IMR-90 (cell line): ENCODE results near the gene MYBPC3. TPM values are rescaled to one million over a fixed set of nuclear protein-coding genes. Genes with fewer than 3 reads are reported as not detected.

Experiments
- ATAC-seq: fragments of 200-7000 bp; cut with Tn5 transposase; 2 replicates; pipeline ENCODE4 v1.9.1; 2020; ENCODE audit warnings: low read depth, mild to moderate bottlenecking, moderate library complexity
- BruUV-seq: library from RNA; stranded (reverse); fragments of 400-500 nt; replicated peaks from 2 replicates; lab custom pipeline; 2021; lab: Mats Ljungman, UMichigan
- CTCF ChIA-PET: fragments of 300-600 bp; formaldehyde crosslinking; extraction: SDS; loops from one replicate; lab custom pipeline; 2021; ENCODE audit warnings: antibody characterized with exemption; lab: Yijun Ruan, JAX
- POLR2A ChIA-PET: fragments of 300-600 bp; sonication (Branson Sonifier 250); formaldehyde crosslinking; loops from one replicate; lab custom pipeline; 2022; ENCODE audit warnings: antibody characterized with exemption; ENCODE audit not compliant: unreplicated experiment; lab: Charles Lee
- DNase-seq: peaks from one replicate; pipeline ENCODE4 v3.0.0; 2013
- H2AFZ ChIP-seq: replicated peaks from 2 replicates; pipeline ENCODE3; 2013; ENCODE audit warnings: low read length, mild to moderate bottlenecking; ENCODE audit not compliant: poor library complexity
- H2AK5ac ChIP-seq: 2 replicates; pipeline ENCODE4 v1.6.1; 2013; ENCODE audit warnings: low read depth, low read length, inconsistent platforms
- H2AK9ac ChIP-seq: replicated peaks from 2 replicates; pipeline ENCODE3; 2013; ENCODE audit warnings: mild to moderate bottlenecking, low read depth, low read length, moderate library complexity; ENCODE audit not compliant: poor library complexity
- H2BK120ac ChIP-seq: 2 replicates; pipeline ENCODE4 v1.6.1; 2013; ENCODE audit warnings: low read depth, low read length, inconsistent platforms
- H2BK15ac ChIP-seq: 3 replicates; pipeline ENCODE4 v1.6.1; 2013; ENCODE audit warnings: low read depth, low read length, inconsistent platforms
- H2BK20ac ChIP-seq: 2 replicates; pipeline ENCODE4 v1.6.1; 2013; ENCODE audit warnings: low read depth, mild to moderate bottlenecking, inconsistent platforms, low read length, moderate library complexity
- H2BK5ac ChIP-seq: 2 replicates; pipeline ENCODE4 v1.6.1; 2013; ENCODE audit warnings: mild to moderate bottlenecking, low read depth, low read length, inconsistent platforms; ENCODE audit not compliant: poor library complexity, severe bottlenecking
- H3K14ac ChIP-seq: replicated peaks from 2 replicates; pipeline ENCODE4 v1.6.1; 2013; ENCODE audit warnings: low read depth, low read length, inconsistent platforms
- H3K18ac ChIP-seq: 2 replicates; pipeline ENCODE4 v1.6.1; 2013; ENCODE audit warnings: low read depth, low read length, control low read depth
- H3K23ac ChIP-seq: 2 replicates; pipeline ENCODE4 v1.6.1; 2013; ENCODE audit warnings: low read depth, low read length, inconsistent platforms
- H3K27ac ChIP-seq: 2 replicates; pipeline ENCODE4 v1.5.1; 2013; ENCODE audit warnings: mild to moderate bottlenecking, control low read depth, low read length; ENCODE audit not compliant: insufficient read depth
- H3K27me3 ChIP-seq: 2 replicates; pipeline ENCODE4 v1.6.1; 2013; ENCODE audit warnings: low read length; ENCODE audit not compliant: control insufficient read depth, insufficient read depth
- H3K36me3 ChIP-seq: 2 replicates; pipeline ENCODE4 v1.6.1; 2013; ENCODE audit warnings: low read length, mixed read lengths; ENCODE audit not compliant: control insufficient read depth, insufficient read depth
- H3K4ac ChIP-seq: 2 replicates; pipeline ENCODE4 v1.6.1; 2013; ENCODE audit warnings: low read depth, low read length, inconsistent platforms
- H3K4me1 ChIP-seq: 2 replicates; pipeline ENCODE4 v1.6.1; 2013; ENCODE audit warnings: low read length, mixed read lengths; ENCODE audit not compliant: control insufficient read depth, insufficient read depth
- H3K4me2 ChIP-seq: 2 replicates; pipeline ENCODE4 v1.6.1; 2013; ENCODE audit warnings: low read depth, mild to moderate bottlenecking, control low read depth, low read length, moderate library complexity
- H3K4me3 ChIP-seq: 2 replicates; pipeline ENCODE4 v1.5.1; 2013; ENCODE audit warnings: low read depth, mild to moderate bottlenecking, control low read depth, low read length, moderate library complexity; ENCODE audit not compliant: insufficient read depth
- H3K56ac ChIP-seq: 2 replicates; pipeline ENCODE4 v1.6.1; 2013; ENCODE audit warnings: low read length, inconsistent platforms; ENCODE audit not compliant: insufficient read depth; ENCODE audit errors: extremely low read depth
- H3K79me1 ChIP-seq, 2 experiments: 2 replicates each; pipeline ENCODE4 v1.6.1; 2013; ENCODE audit warnings: low read length in 2 of 2, inconsistent platforms in 1 of 2, low read depth in 1 of 2
- H3K9ac ChIP-seq: 2 replicates; pipeline ENCODE4 v1.6.1; 2013; ENCODE audit warnings: low read depth, low read length, control low read depth
- H3K9me1 ChIP-seq: 2 replicates; pipeline ENCODE4 v1.6.1; 2013; ENCODE audit warnings: low read length, inconsistent platforms; ENCODE audit not compliant: insufficient read depth
- H3K9me3 ChIP-seq: 2 replicates; pipeline ENCODE4 v1.6.1; 2013; ENCODE audit warnings: low read length; ENCODE audit not compliant: control insufficient read depth, insufficient read depth
- H4K20me1 ChIP-seq: 2 replicates; pipeline ENCODE4 v1.6.1; 2013; ENCODE audit warnings: low read length, inconsistent platforms; ENCODE audit not compliant: insufficient read depth
- H4K5ac ChIP-seq: 2 replicates; pipeline ENCODE4 v1.6.1; 2013; ENCODE audit warnings: mild to moderate bottlenecking, low read depth, low read length, control low read depth
- H4K8ac ChIP-seq, 2 experiments: 2 replicates each; pipeline ENCODE4 v1.6.1; 2013; ENCODE audit warnings: low read depth in 2 of 2, low read length in 2 of 2, control low read depth in 1 of 2, inconsistent platforms in 1 of 2
- H4K91ac ChIP-seq: 2 replicates; pipeline ENCODE4 v1.6.1; 2013; ENCODE audit warnings: low read depth, low read length, inconsistent platforms; ENCODE audit not compliant: insufficient read depth
- BHLHE40 ChIP-seq: fragments of 150-350 bp; IDR thresholded peaks from 2 replicates; pipeline ENCODE4 v1.6.1; 2016; ENCODE audit warnings: mild to moderate bottlenecking, low read depth, low read length
- CEBPB ChIP-seq: IDR thresholded peaks from 2 replicates; pipeline ENCODE4 v1.6.1; 2012; ENCODE audit warnings: low read depth, low read length, improper control_type of control experiment
- FOS ChIP-seq: fragments of 150-350 bp; IDR thresholded peaks from 2 replicates; pipeline ENCODE4 v1.6.1; 2016; ENCODE audit warnings: low read depth, low read length
- MAZ ChIP-seq: IDR thresholded peaks from 2 replicates; pipeline ENCODE4 v1.6.1; 2012; ENCODE audit warnings: low read depth, mild to moderate bottlenecking, low read length, improper control_type of control experiment, moderate library complexity, borderline replicate concordance
- MXI1 ChIP-seq: IDR thresholded peaks from 2 replicates; pipeline ENCODE4 v1.6.1; 2012; ENCODE audit warnings: low read depth, mild to moderate bottlenecking, low read length, moderate library complexity, borderline replicate concordance
- NFE2L2 ChIP-seq: fragments of 150-350 bp; IDR thresholded peaks from 2 replicates; pipeline ENCODE4 v1.6.1; 2016; ENCODE audit warnings: low read depth, mild to moderate bottlenecking, low read length
- POLR2A ChIP-seq: IDR thresholded peaks from 2 replicates; pipeline ENCODE4 v1.6.1; 2012; ENCODE audit warnings: mild to moderate bottlenecking, low read depth, low read length
- RCOR1 ChIP-seq: IDR thresholded peaks from 2 replicates; pipeline ENCODE4 v1.6.1; 2012; ENCODE audit warnings: mild to moderate bottlenecking, low read length, improper control_type of control experiment; ENCODE audit not compliant: insufficient replicate concordance
- WGBS, 2 experiments: methylation state at CpG; one replicate each; pipeline versions ENCODE4 v1.1.5 to v1.1.7; 2013; ENCODE audit warnings: missing lambda C conversion rate in 2 of 2; ENCODE audit not compliant: insufficient read length in 1 of 2; ENCODE audit errors: extremely low coverage in 2 of 2; 5-methylcytosine and 5-hydroxymethylcytosine counted together
- dilution Hi-C: fragments of 300-500 bp; cut with HindIII; formaldehyde crosslinking; loops from one replicate; pipeline ENCODE4 v1.14.3; 2018; ENCODE audit warnings: low sequenced_read_pairs; ENCODE audit not compliant: unreplicated experiment
- in situ Hi-C: fragments of 300-500 bp; cut with MboI; formaldehyde crosslinking; loops from 3 replicates; pipeline ENCODE4 v1.14.3; 2019; ENCODE audit warnings: low sequenced_read_pairs, inconsistent platforms, mixed read lengths
- intact Hi-C: fragments of 100-400 bp; cut with micrococcal nuclease; formaldehyde crosslinking; loops from 2 replicates; pipeline ENCODE4 v1.10.0; 2022
- polyA plus RNA-seq, 3 experiments: library from polyadenylated mRNA; depleted of rRNA; stranded (reverse); fragments of >200 nt; gene quantifications; 2 replicates each; pipeline ENCODE4 v1.2.3, GENCODE V29; 2012; ENCODE audit warnings: low replicate concordance in 1 of 3
- total RNA-seq: library from RNA; depleted of rRNA; stranded (reverse); fragments of >200 nt; gene quantifications from 2 replicates; pipeline ENCODE4 v1.2.3, GENCODE V29; 2012
- TF ChIP-seq, protein P1 (sequence below): fragments of 150-350 bp; IDR thresholded peaks from 2 replicates; pipeline ENCODE4 v1.6.1; 2017; ENCODE audit warnings: mild to moderate bottlenecking, antibody characterized with exemption, low read length, low read depth

MYBPC3 gene
- total and polyA plus RNA-seq, 2 of the 4 experiments (the other 2 are of a cell fraction): not detected

- Histone ChIP-seq H3K79me1 (no peaks in the 10 kb centered on the region), H3K23ac (no peak overlapping the region), H3K36me3 (no peaks in the 10 kb centered on the region), H4K8ac (peak overlapping the region in 1 of 2 experiments; percentile 91; a peak in 3 of 4 replicates), H3K18ac (no peak overlapping the region), H4K91ac (no peak overlapping the region), H3K56ac (no peak overlapping the region), H3K14ac (no peak overlapping the region), H3K9me1 (peaks cover 6% of the 10 kb centered on the region), H4K20me1 (no peaks in the 10 kb centered on the region), H3K27me3 (no peaks in the 10 kb centered on the region), H2BK20ac (no peak overlapping the region), H3K9ac (no peak overlapping the region), H4K5ac (no peak overlapping the region; the same call in 1 of the 2 replicates), H3K4me2 (no peak overlapping the region), H2AFZ (peak overlapping the region; percentile 68), H2AK9ac (peak overlapping the region; percentile 77), H3K9me3 (no peaks in the 10 kb centered on the region), H3K4me1 (peaks cover 10% of the 10 kb centered on the region), H2AK5ac (peak overlapping the region; percentile 93; the same call in 1 of the 2 replicates), H2BK120ac (0 out of 2 replicates have a peak overlapping the region, but pooled peaks have one; percentile 84), H2BK5ac (no peak overlapping the region), H2BK15ac (no peak overlapping the region), H3K27ac (no peak overlapping the region), H3K4ac (peak overlapping the region; percentile 90; the same call in 1 of the 2 replicates), H3K4me3 (no peak overlapping the region)
- no TSS peak for BruUV-seq
- intact Hi-C loops: no loop called here
- in situ Hi-C loops: no loop called here
- peak; percentile 20 for DNase-seq
- dilution Hi-C loops: no loop called here
- POLR2A ChIA-PET: no interaction called here
- TF ChIP-seq MXI1 (no peak), CEBPB (0 out of 2 replicates have a peak, but pooled peaks have one; percentile 18), BHLHE40 (no peak), FOS (no peak), MAZ (no peak), NFE2L2 (no peak), POLR2A (no peak), RCOR1 (no peak)
- TF ChIP-seq, protein P1, sequence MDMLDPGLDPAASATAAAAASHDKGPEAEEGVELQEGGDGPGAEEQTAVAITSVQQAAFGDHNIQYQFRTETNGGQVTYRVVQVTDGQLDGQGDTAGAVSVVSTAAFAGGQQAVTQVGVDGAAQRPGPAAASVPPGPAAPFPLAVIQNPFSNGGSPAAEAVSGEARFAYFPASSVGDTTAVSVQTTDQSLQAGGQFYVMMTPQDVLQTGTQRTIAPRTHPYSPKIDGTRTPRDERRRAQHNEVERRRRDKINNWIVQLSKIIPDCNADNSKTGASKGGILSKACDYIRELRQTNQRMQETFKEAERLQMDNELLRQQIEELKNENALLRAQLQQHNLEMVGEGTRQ: no peak
- CTCF ChIA-PET: no interaction called here
- 85% methylated on average over 17 of the region's 39 CpGs; no CpG with 5 or more reads in 1 of the 2 experiments for WGBS, 2 experiments
- no peak for ATAC-seq
These were observed 42.1 kb upstream of the MYBPC3 start for GRCh38 chr11:47394322-47395222.
